GM12873 (cell line): ENCODE data around the gene RAD23A.

Experiments used
- TF ChIP-seq, protein P1 (sequence below): IDR thresholded peaks from 2 replicates; pipeline ENCODE4 v1.5.1; 2012; ENCODE audit warnings: low read depth, mild to moderate bottlenecking, moderate library complexity, low read length, control low read depth; ENCODE audit not compliant: insufficient read depth; ENCODE audit errors: missing control alignments

The RAD23A gene

GRCh38 chr19:12940897-12941296 lies 4.8 kb upstream of the RAD23A start:
- TF ChIP-seq, protein P1, sequence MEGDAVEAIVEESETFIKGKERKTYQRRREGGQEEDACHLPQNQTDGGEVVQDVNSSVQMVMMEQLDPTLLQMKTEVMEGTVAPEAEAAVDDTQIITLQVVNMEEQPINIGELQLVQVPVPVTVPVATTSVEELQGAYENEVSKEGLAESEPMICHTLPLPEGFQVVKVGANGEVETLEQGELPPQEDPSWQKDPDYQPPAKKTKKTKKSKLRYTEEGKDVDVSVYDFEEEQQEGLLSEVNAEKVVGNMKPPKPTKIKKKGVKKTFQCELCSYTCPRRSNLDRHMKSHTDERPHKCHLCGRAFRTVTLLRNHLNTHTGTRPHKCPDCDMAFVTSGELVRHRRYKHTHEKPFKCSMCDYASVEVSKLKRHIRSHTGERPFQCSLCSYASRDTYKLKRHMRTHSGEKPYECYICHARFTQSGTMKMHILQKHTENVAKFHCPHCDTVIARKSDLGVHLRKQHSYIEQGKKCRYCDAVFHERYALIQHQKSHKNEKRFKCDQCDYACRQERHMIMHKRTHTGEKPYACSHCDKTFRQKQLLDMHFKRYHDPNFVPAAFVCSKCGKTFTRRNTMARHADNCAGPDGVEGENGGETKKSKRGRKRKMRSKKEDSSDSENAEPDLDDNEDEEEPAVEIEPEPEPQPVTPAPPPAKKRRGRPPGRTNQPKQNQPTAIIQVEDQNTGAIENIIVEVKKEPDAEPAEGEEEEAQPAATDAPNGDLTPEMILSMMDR, result no peak

DNA sequence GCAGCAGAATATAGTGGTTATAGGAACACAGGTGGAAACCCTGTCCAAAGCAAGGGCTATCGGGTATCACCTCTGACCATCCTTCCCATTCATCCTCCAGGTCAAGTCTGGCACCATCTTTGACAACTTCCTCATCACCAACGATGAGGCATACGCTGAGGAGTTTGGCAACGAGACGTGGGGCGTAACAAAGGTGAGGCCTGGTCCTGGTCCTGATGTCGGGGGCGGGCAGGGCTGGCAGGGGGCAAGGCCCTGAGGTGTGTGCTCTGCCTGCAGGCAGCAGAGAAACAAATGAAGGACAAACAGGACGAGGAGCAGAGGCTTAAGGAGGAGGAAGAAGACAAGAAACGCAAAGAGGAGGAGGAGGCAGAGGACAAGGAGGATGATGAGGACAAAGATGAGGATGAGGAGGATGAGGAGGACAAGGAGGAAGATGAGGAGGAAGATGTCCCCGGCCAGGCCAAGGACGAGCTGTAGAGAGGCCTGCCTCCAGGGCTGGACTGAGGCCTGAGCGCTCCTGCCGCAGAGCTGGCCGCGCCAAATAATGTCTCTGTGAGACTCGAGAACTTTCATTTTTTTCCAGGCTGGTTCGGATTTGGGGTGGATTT lies 2.1 kb upstream of the RAD23A start:
- TF ChIP-seq, protein P1, result no peak

DNA sequence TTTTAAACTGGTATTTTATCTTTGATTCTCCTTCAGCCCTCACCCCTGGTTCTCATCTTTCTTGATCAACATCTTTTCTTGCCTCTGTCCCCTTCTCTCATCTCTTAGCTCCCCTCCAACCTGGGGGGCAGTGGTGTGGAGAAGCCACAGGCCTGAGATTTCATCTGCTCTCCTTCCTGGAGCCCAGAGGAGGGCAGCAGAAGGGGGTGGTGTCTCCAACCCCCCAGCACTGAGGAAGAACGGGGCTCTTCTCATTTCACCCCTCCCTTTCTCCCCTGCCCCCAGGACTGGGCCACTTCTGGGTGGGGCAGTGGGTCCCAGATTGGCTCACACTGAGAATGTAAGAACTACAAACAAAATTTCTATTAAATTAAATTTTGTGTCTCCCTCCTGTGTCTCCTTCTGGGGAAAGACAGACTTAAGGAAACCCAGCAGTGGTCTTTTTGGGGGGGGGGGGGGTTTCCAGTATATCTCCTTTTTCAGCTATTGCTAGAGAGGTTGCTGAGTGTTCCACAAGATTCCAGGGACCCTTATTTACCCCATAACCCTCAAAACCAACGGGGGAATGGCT lies 1.5 kb upstream of the RAD23A start:
- TF ChIP-seq, protein P1, result no peak

DNA sequence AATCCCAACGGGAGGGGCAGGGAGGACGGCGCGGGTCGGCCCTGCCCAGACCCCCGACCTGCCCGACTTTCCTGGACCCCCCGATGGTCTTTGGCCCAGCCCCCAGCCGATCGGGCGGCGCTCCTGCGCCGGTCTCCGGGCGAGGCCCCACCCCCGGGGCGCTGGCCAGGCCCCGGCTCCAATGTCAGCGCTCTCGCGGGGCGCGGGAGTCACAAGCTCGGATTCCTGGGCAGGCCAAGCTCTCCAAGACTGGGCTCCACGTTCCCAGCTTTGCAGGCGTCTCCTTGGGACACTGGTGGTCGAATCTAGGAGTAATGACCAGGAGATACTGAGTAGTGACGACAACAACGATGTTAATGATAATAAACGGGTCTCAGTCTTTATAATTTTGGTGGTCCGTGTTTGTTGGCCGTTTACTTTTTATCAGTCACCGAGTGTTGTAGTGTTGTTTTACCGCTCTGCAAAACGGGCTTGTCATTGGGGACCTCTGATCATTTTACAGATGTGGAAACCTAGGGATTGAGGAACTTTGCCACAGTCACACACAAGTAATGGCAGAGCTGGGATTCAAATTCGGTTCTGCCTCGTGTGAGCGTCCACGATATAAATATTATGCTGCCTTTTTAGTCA lies 545 bp downstream of the RAD23A start:
- TF ChIP-seq, protein P1, result no peak

DNA sequence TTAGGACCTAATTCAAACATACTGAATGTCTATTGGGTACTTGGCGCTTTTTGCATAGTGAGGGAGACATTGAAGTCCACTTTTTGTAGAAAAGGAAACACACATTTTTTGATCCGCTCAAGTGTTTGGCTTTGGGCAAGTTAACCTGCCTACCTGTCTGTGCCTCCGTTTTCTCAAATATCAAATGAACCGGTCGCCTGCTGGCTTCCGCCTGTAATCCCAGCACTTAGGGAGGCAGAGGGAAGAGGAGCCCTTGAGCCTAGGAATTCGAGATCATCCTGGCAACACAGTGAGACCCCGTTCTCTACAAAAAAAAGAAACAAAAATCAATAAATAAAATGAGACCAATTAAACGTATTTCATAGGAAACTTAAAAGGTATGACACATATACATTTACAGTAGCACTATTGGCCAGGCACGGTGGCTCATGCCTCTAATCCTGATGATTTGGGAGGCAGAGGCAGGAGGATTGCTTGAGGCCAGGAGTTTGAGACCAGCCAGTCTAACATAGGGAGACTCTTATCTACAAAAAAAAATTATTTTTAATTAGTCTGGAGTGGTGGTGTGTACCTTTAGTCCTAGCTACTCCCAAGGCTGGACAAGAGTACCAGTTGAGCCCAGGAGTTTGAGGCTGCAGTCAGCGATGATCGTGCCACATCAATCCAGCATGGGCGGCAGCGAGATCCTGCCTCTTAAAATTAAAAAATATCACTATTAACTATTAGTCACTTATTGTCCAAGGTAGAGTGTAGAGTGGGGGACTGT lies 1.3 kb downstream of the RAD23A start:
- TF ChIP-seq, protein P1, result no peak

DNA sequence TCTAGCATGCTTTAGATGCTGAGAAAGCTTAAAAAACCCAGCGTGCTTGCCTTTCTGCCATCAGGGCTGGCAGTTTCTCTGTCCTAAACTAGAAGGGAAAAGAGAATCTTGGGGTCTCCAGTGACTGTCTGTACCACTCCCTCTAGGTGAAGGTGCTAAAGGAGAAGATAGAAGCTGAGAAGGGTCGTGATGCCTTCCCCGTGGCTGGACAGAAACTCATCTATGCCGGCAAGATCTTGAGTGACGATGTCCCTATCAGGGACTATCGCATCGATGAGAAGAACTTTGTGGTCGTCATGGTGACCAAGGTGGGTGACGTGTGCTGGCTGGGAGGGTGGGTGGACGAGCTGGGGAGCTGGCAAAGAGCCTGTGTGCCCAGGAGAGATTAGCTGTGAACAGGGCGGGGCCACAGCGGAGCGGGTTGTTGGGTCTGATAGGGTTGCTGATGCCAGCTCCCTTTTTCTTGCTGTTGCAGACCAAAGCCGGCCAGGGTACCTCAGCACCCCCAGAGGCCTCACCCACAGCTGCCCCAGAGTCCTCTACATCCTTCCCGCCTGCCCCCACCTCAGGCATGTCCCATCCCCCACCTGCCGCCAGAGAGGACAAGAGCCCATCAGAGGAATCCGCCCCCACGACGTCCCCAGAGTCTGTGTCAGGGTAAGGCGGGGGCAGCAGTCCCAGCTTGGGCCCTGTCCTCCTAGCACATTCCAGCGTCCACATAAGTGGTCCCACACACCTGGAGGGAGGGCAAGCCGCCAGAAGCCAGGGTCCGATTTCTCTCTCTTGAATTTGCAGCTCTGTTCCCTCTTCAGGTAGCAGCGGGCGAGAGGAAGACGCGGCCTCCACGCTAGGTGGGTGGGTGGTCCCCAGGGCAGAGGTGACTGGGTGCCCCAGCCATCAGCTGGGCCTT lies 2.3 kb downstream of the RAD23A start:
- TF ChIP-seq, protein P1, result no peak
